HEK293T (cell line): ENCODE results near the gene SUPT4H1.

Source experiments
- ARNT ChIP-seq: fragments of 450-650 bp; IDR thresholded peaks from 2 replicates; pipeline ENCODE4 v1.6.1; 2017; ENCODE audit warnings: mild to moderate bottlenecking
- BHLHE40 ChIP-seq: fragments of 450-650 bp; IDR thresholded peaks from 2 replicates; pipeline ENCODE4 v1.6.1; 2016; ENCODE audit warnings: mild to moderate bottlenecking, moderate library complexity, borderline replicate concordance
- ELF4 ChIP-seq: fragments of 450-650 bp; IDR thresholded peaks from 2 replicates; pipeline ENCODE4 v1.6.1; 2017; ENCODE audit warnings: antibody characterized with exemption
- FOXA1 ChIP-seq: fragments of 450-650 bp; IDR thresholded peaks from 2 replicates; pipeline ENCODE4 v1.6.1; 2016; ENCODE audit warnings: mild to moderate bottlenecking
- FOXM1 ChIP-seq: fragments of 450-650 bp; IDR thresholded peaks from 2 replicates; pipeline ENCODE4 v1.6.1; 2017; ENCODE audit warnings: mild to moderate bottlenecking, borderline replicate concordance
- LEF1 ChIP-seq: fragments of 450-650 bp; IDR thresholded peaks from 2 replicates; pipeline ENCODE4 v1.6.1; 2017; ENCODE audit warnings: mild to moderate bottlenecking, borderline replicate concordance
- NFRKB ChIP-seq: fragments of 450-650 bp; IDR thresholded peaks from 2 replicates; pipeline ENCODE4 v1.6.1; 2016; ENCODE audit warnings: mild to moderate bottlenecking, moderate library complexity
- PKNOX1 ChIP-seq: fragments of 450-650 bp; IDR thresholded peaks from 2 replicates; pipeline ENCODE4 v1.6.1; 2016
- SP1 ChIP-seq: fragments of 450-650 bp; IDR thresholded peaks from 2 replicates; pipeline ENCODE4 v1.6.1; 2017
- SUZ12 ChIP-seq: fragments of 450-650 bp; IDR thresholded peaks from 2 replicates; pipeline ENCODE4 v1.6.1; 2016; ENCODE audit warnings: mild to moderate bottlenecking
- TARDBP ChIP-seq: fragments of 450-650 bp; IDR thresholded peaks from 2 replicates; pipeline ENCODE4 v1.6.1; 2016
- ZNF384 ChIP-seq: fragments of 450-650 bp; IDR thresholded peaks from 2 replicates; pipeline ENCODE4 v1.6.1; 2016

- TF ChIP-seq ELF4 (no peak), SUZ12 (no peak), FOXA1 (no peak), FOXM1 (no peak), SP1 (no peak), TARDBP (no peak), ZNF384 (no peak), BHLHE40 (no peak), PKNOX1 (no peak), NFRKB (no peak), ARNT (no peak), LEF1 (no peak)
Observed at GRCh38 chr17:58383892-58384462, 32.0 kb upstream of the SUPT4H1 start.
